Ovary (tissue), 9 donors: ENCODE data around the gene JARID2. TPM values are rescaled to one million over a fixed set of nuclear protein-coding genes. Genes with fewer than 3 reads are reported as not detected.

ENCODE experiments used
- DNase-seq, 5 donors: peaks; one replicate each; pipeline ENCODE4 v3.0.0-alpha.2; 2019 to 2020
- H3K27ac ChIP-seq, 2 donors: fragments of 200-600 bp; one replicate each; pipeline versions ENCODE4 v1.5.1 to v1.8.0; 2019 to 2022
- H3K27me3 ChIP-seq: fragments of 200-600 bp; one replicate; pipeline ENCODE4 v1.8.0; 2022
- H3K36me3 ChIP-seq: fragments of 200-600 bp; sonication (generic); one replicate; pipeline ENCODE4 v1.5.1; 2019
- H3K4me1 ChIP-seq: one replicate; pipeline ENCODE4 v1.8.1; 2013; ENCODE audit warnings: mild to moderate bottlenecking, moderate library complexity; ENCODE audit not compliant: insufficient read depth
- H3K4me3 ChIP-seq: fragments of 200-600 bp; sonication (generic); one replicate; pipeline ENCODE4 v1.5.1; 2017
- H3K9me3 ChIP-seq, 2 donors: fragments of 200-600 bp in 1 of 2; sonication (generic) in 1 of 2; one replicate each; pipeline versions ENCODE4 v1.5.1 to v1.8.1; 2013 to 2019; ENCODE audit warnings: mild to moderate bottlenecking in 1 of 2, moderate library complexity in 1 of 2
- EP300 ChIP-seq: sonication (generic); formaldehyde crosslinking; IDR thresholded peaks from one replicate; pipeline ENCODE4 v1.6.1; 2017; ENCODE audit warnings: antibody characterized with exemption
- POLR2A ChIP-seq: fragments of 450-650 bp; IDR thresholded peaks from one replicate; pipeline ENCODE4 v1.6.1; 2017; ENCODE audit warnings: antibody characterized with exemption, mild to moderate bottlenecking, moderate library complexity
- WGBS, 3 donors: extraction: QIAGEN DNeasy Blood & Tissue Kit in 1 of 3; methylation state at CpG; one replicate each; pipeline versions ENCODE4 v1.1.5 to v1.1.7; 2013 to 2017; 5-methylcytosine and 5-hydroxymethylcytosine counted together
- intact Hi-C, 4 donors: fragments of 100-400 bp; cut with DNase I; formaldehyde crosslinking; loops; one replicate each; pipeline versions ENCODE4 v1.11.0 to v1.15.1; 2022 to 2023
- polyA plus RNA-seq, 2 donors: library from polyadenylated mRNA; stranded (reverse); fragments of 200-250 nt in 1 of 2; fragments of 350-450 nt in 1 of 2; fragmentation: Illumina TruSeq in 1 of 2; extraction: RNeasy Lipid Tissue Mini Kit (QIAGEN cat#74804) in 1 of 2; gene quantifications; one replicate each; pipeline ENCODE4 v1.2.3, GENCODE V29; 2013 to 2014
- total RNA-seq, 7 donors: library from RNA; depleted of rRNA in 2 of 7; stranded (reverse); fragments of >200 nt in 2 of 7; fragmentation: NEBNext Ultra II Directional in 3 of 7; extraction: Animal tissue kit (Norgen Biotek cat#: 25700) in 3 of 7; gene quantifications; one replicate each; pipeline versions ENCODE4 v1.1.0 to v1.2.4, GENCODE V29; 2016 to 2023
- TF ChIP-seq, protein P1 (sequence below), 3 donors: fragments of 450-650 bp in 2 of 3; fragments of 200-600 bp in 1 of 3; IDR thresholded peaks; one replicate each; pipeline versions ENCODE4 v1.5.1 to v1.8.0; 2016 to 2022; ENCODE audit warnings: antibody characterized with exemption in 3 of 3, mild to moderate bottlenecking in 1 of 3
- donor health status: DM: no; HTN: no; CAD: no; lungs with moderate emphysema.
- donor health status: DM: no; HTN: no; CAD: no.
- donor health status: Bipolar disorder and iron deficiency.
- donor health status: DM: yes; HTN: yes; CAD: no.
- donor health status: DM: no; HTN: no; CAD: no.
- donor health status: DM: yes; HTN: yes; CAD: no.

Gene JARID2
- total and polyA plus RNA-seq, 9 donors, result 4.5 to 17.4 (median 8.7) TPM

GRCh38 chr6:15340775-15341174, 94.9 kb downstream of the JARID2 start:
- TF ChIP-seq, protein P1, sequence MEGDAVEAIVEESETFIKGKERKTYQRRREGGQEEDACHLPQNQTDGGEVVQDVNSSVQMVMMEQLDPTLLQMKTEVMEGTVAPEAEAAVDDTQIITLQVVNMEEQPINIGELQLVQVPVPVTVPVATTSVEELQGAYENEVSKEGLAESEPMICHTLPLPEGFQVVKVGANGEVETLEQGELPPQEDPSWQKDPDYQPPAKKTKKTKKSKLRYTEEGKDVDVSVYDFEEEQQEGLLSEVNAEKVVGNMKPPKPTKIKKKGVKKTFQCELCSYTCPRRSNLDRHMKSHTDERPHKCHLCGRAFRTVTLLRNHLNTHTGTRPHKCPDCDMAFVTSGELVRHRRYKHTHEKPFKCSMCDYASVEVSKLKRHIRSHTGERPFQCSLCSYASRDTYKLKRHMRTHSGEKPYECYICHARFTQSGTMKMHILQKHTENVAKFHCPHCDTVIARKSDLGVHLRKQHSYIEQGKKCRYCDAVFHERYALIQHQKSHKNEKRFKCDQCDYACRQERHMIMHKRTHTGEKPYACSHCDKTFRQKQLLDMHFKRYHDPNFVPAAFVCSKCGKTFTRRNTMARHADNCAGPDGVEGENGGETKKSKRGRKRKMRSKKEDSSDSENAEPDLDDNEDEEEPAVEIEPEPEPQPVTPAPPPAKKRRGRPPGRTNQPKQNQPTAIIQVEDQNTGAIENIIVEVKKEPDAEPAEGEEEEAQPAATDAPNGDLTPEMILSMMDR (IDR thresholded peaks at IDR 0.05), result no peak
- TF ChIP-seq POLR2A (no peak), EP300 (no peak)
- no peaks in the 10 kb centered on the region for H3K4me1 ChIP-seq
- intact Hi-C loops, result no loop called here
- no peaks in the 10 kb centered on the region for H3K27me3 ChIP-seq
- DNase-seq, result no peak
- no peaks in the 10 kb centered on the region for H3K9me3 ChIP-seq
- H3K4me3 ChIP-seq, result no peak overlapping the region
- no peaks in the 10 kb centered on the region for H3K36me3 ChIP-seq
- WGBS, 3 donors, result 62 to 71% (median 67%) methylated on average over 4 of the region's 4 CpGs
- no peak overlapping the region for H3K27ac ChIP-seq

GRCh38 chr6:15341311-15342001, 95.6 kb downstream of the JARID2 start:
- TF ChIP-seq POLR2A (no peak), EP300 (no peak)
- TF ChIP-seq, protein P1 (IDR thresholded peaks at IDR 0.05), result no peak
- Histone ChIP-seq H3K36me3 (no peaks in the 10 kb centered on the region), H3K27me3 (no peaks in the 10 kb centered on the region), H3K9me3 (no peaks in the 10 kb centered on the region), H3K4me1 (no peaks in the 10 kb centered on the region), H3K4me3 (no peak overlapping the region), H3K27ac (no peak overlapping the region)
- intact Hi-C loops, result no loop called here
- 86 to 87% (median 86%) methylated on average over 3 of the region's 3 CpGs for WGBS, 3 donors
- DNase-seq, result no peak

DNA sequence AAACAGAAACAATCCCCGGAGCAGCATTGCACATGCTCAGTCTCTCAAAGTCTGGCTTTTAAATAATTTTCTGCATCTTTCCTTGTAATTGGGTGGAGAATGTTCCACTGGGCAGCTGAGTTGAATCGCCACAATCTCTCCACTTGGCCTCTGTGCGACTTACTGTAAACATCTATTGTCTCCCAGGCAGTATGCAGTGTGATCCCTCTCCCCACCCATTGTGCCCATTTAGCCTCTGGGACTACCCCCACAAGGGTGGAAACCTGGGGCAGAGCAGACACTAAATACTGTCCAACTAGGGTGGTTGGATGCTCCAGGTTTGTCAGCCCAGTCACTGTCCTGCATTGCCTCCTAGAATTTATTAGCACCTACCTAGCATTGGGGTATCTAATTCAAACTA, 96.2 kb downstream of the JARID2 start:
- no peaks in the 10 kb centered on the region for H3K4me1 ChIP-seq
- no peaks in the 10 kb centered on the region for H3K27me3 ChIP-seq
- TF ChIP-seq EP300 (no peak), POLR2A (no peak)
- H3K27ac ChIP-seq, result no peak overlapping the region
- WGBS, 3 donors, result 84 to 89% (median 89%) methylated on average over 3 of the region's 3 CpGs
- no peaks in the 10 kb centered on the region for H3K36me3 ChIP-seq
- no peak overlapping the region for H3K4me3 ChIP-seq
- H3K9me3 ChIP-seq, result no peaks in the 10 kb centered on the region
- DNase-seq, result no peak
- intact Hi-C loops, result no loop called here

- Histone ChIP-seq H3K27ac (no peak overlapping the region), H3K9me3 (no peaks in the 10 kb centered on the region), H3K36me3 (no peaks in the 10 kb centered on the region), H3K4me3 (no peak overlapping the region), H3K4me1 (no peaks in the 10 kb centered on the region), H3K27me3 (no peaks in the 10 kb centered on the region)
- DNase-seq, result no peak
- intact Hi-C loops, result no loop called here
- TF ChIP-seq, protein P1 (IDR thresholded peaks at IDR 0.05), result no peak
- TF ChIP-seq EP300 (no peak), POLR2A (no peak)
- WGBS, 3 donors, result 85 to 90% (median 86%) methylated on average over 8 of the region's 8 CpGs
These were observed 97.8 kb downstream of the JARID2 start for GRCh38 chr6:15343490-15344191.

DNA sequence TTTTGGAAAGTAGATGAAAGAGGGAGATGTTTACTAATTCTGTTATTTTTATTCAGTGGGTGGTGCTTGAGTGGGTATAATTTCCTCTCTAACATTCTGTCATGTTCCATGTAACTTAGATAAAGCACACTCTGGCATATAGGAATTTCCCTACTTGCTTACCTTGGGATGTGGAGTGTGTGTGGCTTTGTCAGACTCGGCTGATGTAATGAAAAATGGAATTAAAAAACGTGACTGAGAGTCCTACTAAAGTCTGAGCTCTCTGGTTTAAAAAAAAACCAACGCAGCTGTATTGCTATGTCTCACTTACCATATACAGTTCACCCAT, 98.3 kb downstream of the JARID2 start:
- intact Hi-C loops, result no loop called here
- no peaks in the 10 kb centered on the region for H3K9me3 ChIP-seq
- DNase-seq, result no peak
- 64 to 75% (median 68%) methylated on average over 3 of the region's 3 CpGs for WGBS, 3 donors
- H3K4me3 ChIP-seq, result no peak overlapping the region
- TF ChIP-seq, protein P1 (IDR thresholded peaks at IDR 0.05), result no peak
- TF ChIP-seq EP300 (no peak), POLR2A (no peak)
- no peaks in the 10 kb centered on the region for H3K27me3 ChIP-seq
- no peaks in the 10 kb centered on the region for H3K4me1 ChIP-seq
- H3K27ac ChIP-seq, result no peak overlapping the region
- H3K36me3 ChIP-seq, result no peaks in the 10 kb centered on the region
